SK-N-MC (cell line): Measurements from ENCODE around the gene MOXD1.
"Not testable (repeated sequence)": the region's sequence is repeated elsewhere in the genome, so short reads cannot be mapped to it uniquely, and the experiment has no call there.

Source experiments
- DNase-seq: peaks from one replicate; pipeline ENCODE4 v3.0.0-alpha.2; 2011; ENCODE audit warnings: low read depth, low spot score
- H3K27ac ChIP-seq: fragments of 200-600 bp; sonication (generic); 2 replicates; pipeline ENCODE4 v1.5.1; 2016; ENCODE audit warnings: mixed run types
- H3K36me3 ChIP-seq: fragments of 200-600 bp; sonication (generic); 2 replicates; pipeline ENCODE4 v1.6.1; 2017; ENCODE audit warnings: antibody characterized with exemption, low read length, mixed read lengths; ENCODE audit not compliant: insufficient read depth
- H3K4me3 ChIP-seq: fragments of 200-600 bp; sonication (generic); 2 replicates; pipeline ENCODE4 v1.5.1; 2016
- H3K9ac ChIP-seq: fragments of 200-600 bp; sonication (generic); 2 replicates; pipeline ENCODE4 v1.8.0; 2017; ENCODE audit warnings: mixed run types, mixed read lengths; ENCODE audit not compliant: insufficient read length
- H3K9me3 ChIP-seq: fragments of 200-600 bp; sonication (generic); 2 replicates; pipeline ENCODE4 v1.6.1; 2017; ENCODE audit warnings: low read depth, mild to moderate bottlenecking, antibody characterized with exemption, low read length, moderate library complexity, mixed read lengths
- EZH2 ChIP-seq: fragments of 200-600 bp; sonication (generic); IDR thresholded peaks from one replicate; pipeline ENCODE4 v1.6.1; 2017; ENCODE audit warnings: antibody characterized with exemption
- FOXP2 ChIP-seq: optimal IDR thresholded peaks from 2 replicates; pipeline ENCODE3; 2011; ENCODE audit warnings: mild to moderate bottlenecking, moderate library complexity; ENCODE audit not compliant: insufficient read depth; ENCODE audit errors: extremely low read length, control extremely low read depth
- POLR2AphosphoS5 ChIP-seq: IDR thresholded peaks from 2 replicates; pipeline ENCODE4 v1.6.1; 2012; ENCODE audit warnings: mild to moderate bottlenecking, low read depth, low read length, borderline replicate concordance

MOXD1 gene

GRCh38 chr6:132354517-132355167 is 46.6 kb downstream of the MOXD1 start:
- Histone ChIP-seq H3K9ac (no peak overlapping the region), H3K4me3 (no peak overlapping the region), H3K9me3 (no peaks in the 10 kb centered on the region), H3K36me3 (no peaks in the 10 kb centered on the region), H3K27ac (no peak overlapping the region)
- TF ChIP-seq EZH2, result no peak
- no peak for TF ChIP-seq FOXP2
- no peak for TF ChIP-seq POLR2AphosphoS5
- no peak for DNase-seq

- not testable (repeated sequence) for H3K27ac ChIP-seq, H3K9ac ChIP-seq, H3K9me3 ChIP-seq, DNase-seq, H3K36me3 ChIP-seq, H3K4me3 ChIP-seq
Observed at GRCh38 chr6:132351986-132352385, 49.3 kb downstream of the MOXD1 start.

GRCh38 chr6:132348231-132348630 is 53.0 kb downstream of the MOXD1 start:
- Histone ChIP-seq H3K36me3 (no peaks in the 10 kb centered on the region), H3K4me3 (no peak overlapping the region), H3K27ac (no peak overlapping the region), H3K9ac (no peak overlapping the region), H3K9me3 (0 out of 2 replicates have a peak, but pooled peaks cover 6% of the 10 kb centered on the region)
- DNase-seq, result no peak
- no peak for TF ChIP-seq POLR2AphosphoS5
- TF ChIP-seq EZH2, result no peak
- no peak for TF ChIP-seq FOXP2

- Histone ChIP-seq H3K9me3 (0 out of 2 replicates have a peak, but pooled peaks cover 6% of the 10 kb centered on the region), H3K36me3 (no peaks in the 10 kb centered on the region), H3K27ac (no peak overlapping the region), H3K4me3 (no peak overlapping the region), H3K9ac (no peak overlapping the region)
- TF ChIP-seq EZH2 (no peak), FOXP2 (no peak), POLR2AphosphoS5 (no peak)
- no peak for DNase-seq
Observed at GRCh38 chr6:132344811-132345210, 56.5 kb downstream of the MOXD1 start.

- DNase-seq, result no peak
- H3K9me3 ChIP-seq, result 0 out of 2 replicates have a peak, but pooled peaks cover 6% of the 10 kb centered on the region
- no peak overlapping the region for H3K4me3 ChIP-seq
- no peak for TF ChIP-seq POLR2AphosphoS5
- TF ChIP-seq FOXP2, result no peak
- TF ChIP-seq EZH2, result no peak
- no peak overlapping the region for H3K9ac ChIP-seq
- no peak overlapping the region for H3K27ac ChIP-seq
- H3K36me3 ChIP-seq, result no peaks in the 10 kb centered on the region
Observed at GRCh38 chr6:132341646-132342045, 59.6 kb downstream of the MOXD1 start.

- no peak for TF ChIP-seq FOXP2
- no peak for TF ChIP-seq POLR2AphosphoS5
- no peak for TF ChIP-seq EZH2
- DNase-seq, result no peak
- Histone ChIP-seq H3K9ac (no peak overlapping the region), H3K36me3 (no peaks in the 10 kb centered on the region), H3K9me3 (no peaks in the 10 kb centered on the region), H3K4me3 (no peak overlapping the region), H3K27ac (no peak overlapping the region)
Observed at GRCh38 chr6:132334521-132334885, 66.8 kb downstream of the MOXD1 start.

GRCh38 chr6:132333639-132334520 is 67.4 kb downstream of the MOXD1 start:
- Histone ChIP-seq H3K9ac (no peak overlapping the region), H3K9me3 (no peaks in the 10 kb centered on the region), H3K4me3 (no peak overlapping the region), H3K36me3 (no peaks in the 10 kb centered on the region), H3K27ac (no peak overlapping the region)
- TF ChIP-seq POLR2AphosphoS5, result no peak
- TF ChIP-seq EZH2, result no peak
- TF ChIP-seq FOXP2, result no peak
- no peak for DNase-seq

- no peak overlapping the region for H3K27ac ChIP-seq
- TF ChIP-seq EZH2 (no peak), POLR2AphosphoS5 (no peak), FOXP2 (no peak)
Observed at GRCh38 chr6:132330759-132331158, 70.5 kb downstream of the MOXD1 start.

More at GRCh38 chr6:132330759-132331158, 70.5 kb downstream of the MOXD1 start:
- no peak overlapping the region for H3K4me3 ChIP-seq
- no peak overlapping the region for H3K9ac ChIP-seq
- no peaks in the 10 kb centered on the region for H3K9me3 ChIP-seq
- DNase-seq, result no peak
- no peaks in the 10 kb centered on the region for H3K36me3 ChIP-seq
